GM10266 (cell line): ENCODE results near the gene ACOD1.

ENCODE experiments used
- DNase-seq: peaks from one replicate; pipeline ENCODE4 v3.0.0; 2012; ENCODE audit errors: extremely low spot score
- CTCF ChIP-seq: IDR thresholded peaks from 2 replicates; pipeline ENCODE4 v1.5.1; 2012; ENCODE audit warnings: mild to moderate bottlenecking, low read depth; ENCODE audit not compliant: control insufficient read depth, insufficient read depth; ENCODE audit errors: missing control alignments

Gene ACOD1

DNA sequence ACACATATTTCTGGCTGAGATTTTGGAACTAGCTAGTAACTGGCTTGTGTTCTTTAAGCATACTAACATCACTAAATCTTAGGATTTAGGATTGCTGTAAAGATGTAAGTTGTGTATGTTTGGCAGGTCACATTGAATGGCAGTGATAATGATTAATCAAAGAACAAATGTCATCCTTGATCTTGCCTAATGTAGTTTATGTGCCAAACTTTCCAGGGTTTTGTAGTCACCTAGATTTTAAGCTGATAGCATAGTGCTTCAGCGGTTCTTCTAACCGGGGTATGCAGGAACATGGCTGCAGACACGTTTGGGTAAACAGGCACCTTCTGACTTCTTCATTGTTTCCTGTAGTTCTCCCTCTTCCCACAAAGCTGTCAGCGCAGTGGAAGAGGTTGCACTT, 53.2 kb downstream of the ACOD1 start:
- no peak for TF ChIP-seq CTCF
- DNase-seq: no peak

DNA sequence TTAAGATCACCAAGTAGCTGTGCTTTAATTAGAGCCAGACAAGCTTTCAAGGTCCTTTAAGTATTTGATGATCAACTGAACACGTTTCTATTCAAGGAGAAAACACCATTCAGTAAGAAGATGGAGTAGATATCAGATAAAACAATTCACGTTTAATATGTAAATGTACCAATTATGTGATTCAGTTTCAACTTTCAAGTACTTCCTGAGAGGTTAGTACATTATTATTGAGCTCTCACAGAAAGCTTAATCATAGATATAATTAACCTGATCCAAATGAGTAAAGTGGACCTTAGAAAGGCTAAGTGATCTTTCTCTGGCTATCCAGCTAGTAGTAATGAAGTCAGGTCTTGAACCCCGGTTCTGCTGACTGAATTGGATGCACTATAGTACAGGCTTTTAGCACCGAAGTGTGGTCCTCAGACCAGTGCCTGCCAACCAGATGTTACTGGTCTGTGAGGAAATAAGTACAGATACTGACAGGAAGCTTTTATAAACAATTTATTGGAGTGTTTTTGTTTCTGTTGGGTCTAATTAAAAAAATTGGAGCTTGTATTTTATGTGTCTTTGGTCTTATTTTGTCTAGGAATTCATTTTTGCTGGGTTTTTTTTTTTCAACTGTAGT, 53.8 kb downstream of the ACOD1 start:
- no peak for DNase-seq
- no peak for TF ChIP-seq CTCF

- DNase-seq: no peak
- peak; percentile 51 for TF ChIP-seq CTCF
Measured at GRCh38 chr13:77002590-77003190, 54.4 kb downstream of the ACOD1 start.
